Nephron (organoid): Measurements from ENCODE around the gene TMEM120B.
A peak's percentile ranks its signal among the peaks of the same experiment; 100 is the strongest.

ENCODE experiments used
- H3K27ac Mint-ChIP-seq, 3 experiments: 2 replicates each; pipeline ENCODE4 v1.8.0; 2020; ENCODE audit warnings: mixed read lengths in 3 of 3, mild to moderate bottlenecking in 2 of 3, moderate library complexity in 1 of 3
- H3K27me3 Mint-ChIP-seq: 2 replicates; pipeline ENCODE4 v1.8.0; 2021; ENCODE audit warnings: low read depth, mild to moderate bottlenecking, moderate library complexity, mixed read lengths
- H3K36me3 Mint-ChIP-seq: 2 replicates; pipeline ENCODE4 v1.8.0; 2020; ENCODE audit warnings: low read depth, mixed read lengths
- H3K4me1 Mint-ChIP-seq: 2 replicates; pipeline ENCODE4 v1.8.0; 2020; ENCODE audit warnings: mixed read lengths
- H3K4me3 Mint-ChIP-seq, 3 experiments: 2 replicates each; pipeline ENCODE4 v1.8.0; 2020; ENCODE audit warnings: mild to moderate bottlenecking in 3 of 3, mixed read lengths in 3 of 3, moderate library complexity in 2 of 3
- H3K9me3 Mint-ChIP-seq: 2 replicates; pipeline ENCODE4 v1.8.0; 2020; ENCODE audit warnings: mixed read lengths
- TF ChIP-seq, protein P1 (sequence below), 3 experiments: fragments of 200-600 bp; sonication (generic); IDR thresholded peaks; one replicate each; pipeline ENCODE4 v1.5.0; 2021; ENCODE audit warnings: antibody characterized with exemption in 3 of 3; ENCODE audit not compliant: unreplicated experiment in 3 of 3

Gene TMEM120B

DNA sequence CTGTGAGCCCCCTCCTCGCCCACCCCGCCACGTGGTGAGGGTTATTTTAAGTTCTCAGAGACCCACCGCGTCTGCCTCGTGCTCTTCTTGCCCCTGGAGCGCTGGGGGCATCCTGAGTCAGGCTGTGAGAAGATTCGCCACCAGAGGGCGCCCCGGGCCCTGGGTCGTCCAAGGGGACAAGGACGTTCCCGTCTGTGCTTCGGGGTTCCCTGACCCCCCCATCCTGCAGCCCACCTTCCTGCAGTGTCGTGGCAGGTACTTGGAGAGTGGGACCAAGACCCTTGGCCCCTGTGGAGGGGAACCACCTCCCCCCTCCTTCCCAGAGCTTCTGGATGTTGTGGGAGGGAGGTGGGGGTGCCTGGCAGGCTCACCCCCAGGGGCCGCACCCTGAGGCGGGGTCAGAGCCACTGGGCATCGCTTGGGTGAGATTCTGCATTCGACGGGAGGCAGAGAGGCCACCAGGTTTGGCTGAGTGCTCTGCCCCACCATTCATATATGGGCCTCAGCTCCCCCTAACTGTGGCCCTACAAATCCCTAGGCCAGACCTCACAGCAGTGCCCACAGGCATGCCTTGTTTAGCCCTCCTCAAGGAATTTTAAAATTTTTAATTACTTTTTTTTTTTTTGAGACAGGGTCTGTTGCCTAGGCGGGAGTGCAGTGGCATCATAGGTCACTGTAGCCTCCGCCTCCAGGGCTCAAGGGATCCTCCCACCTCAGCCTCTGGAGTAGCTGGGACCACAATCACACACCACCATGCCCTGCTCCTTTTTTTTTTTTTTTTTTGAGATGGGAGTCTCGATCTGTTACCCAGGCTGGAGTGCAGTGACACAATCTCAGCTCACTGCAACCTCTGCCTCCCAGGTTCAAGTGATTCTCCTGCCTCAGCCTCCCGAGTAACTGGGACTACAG is 63.9 kb downstream of the TMEM120B start:
- no peak overlapping the region for H3K4me3 Mint-ChIP-seq
- H3K36me3 Mint-ChIP-seq = peaks cover 5% of the 10 kb centered on the region
- no peaks in the 10 kb centered on the region for H3K27me3 Mint-ChIP-seq
- peaks cover 19% of the 10 kb centered on the region for H3K4me1 Mint-ChIP-seq
- H3K9me3 Mint-ChIP-seq = no peaks in the 10 kb centered on the region
- TF ChIP-seq, protein P1, sequence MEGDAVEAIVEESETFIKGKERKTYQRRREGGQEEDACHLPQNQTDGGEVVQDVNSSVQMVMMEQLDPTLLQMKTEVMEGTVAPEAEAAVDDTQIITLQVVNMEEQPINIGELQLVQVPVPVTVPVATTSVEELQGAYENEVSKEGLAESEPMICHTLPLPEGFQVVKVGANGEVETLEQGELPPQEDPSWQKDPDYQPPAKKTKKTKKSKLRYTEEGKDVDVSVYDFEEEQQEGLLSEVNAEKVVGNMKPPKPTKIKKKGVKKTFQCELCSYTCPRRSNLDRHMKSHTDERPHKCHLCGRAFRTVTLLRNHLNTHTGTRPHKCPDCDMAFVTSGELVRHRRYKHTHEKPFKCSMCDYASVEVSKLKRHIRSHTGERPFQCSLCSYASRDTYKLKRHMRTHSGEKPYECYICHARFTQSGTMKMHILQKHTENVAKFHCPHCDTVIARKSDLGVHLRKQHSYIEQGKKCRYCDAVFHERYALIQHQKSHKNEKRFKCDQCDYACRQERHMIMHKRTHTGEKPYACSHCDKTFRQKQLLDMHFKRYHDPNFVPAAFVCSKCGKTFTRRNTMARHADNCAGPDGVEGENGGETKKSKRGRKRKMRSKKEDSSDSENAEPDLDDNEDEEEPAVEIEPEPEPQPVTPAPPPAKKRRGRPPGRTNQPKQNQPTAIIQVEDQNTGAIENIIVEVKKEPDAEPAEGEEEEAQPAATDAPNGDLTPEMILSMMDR (IDR thresholded peaks at IDR 0.05; ENCODE audit: unreplicated experiment in 3 of 3) = peak; percentile 71 to 75 (median 72)
- H3K27ac Mint-ChIP-seq = no peak overlapping the region

DNA sequence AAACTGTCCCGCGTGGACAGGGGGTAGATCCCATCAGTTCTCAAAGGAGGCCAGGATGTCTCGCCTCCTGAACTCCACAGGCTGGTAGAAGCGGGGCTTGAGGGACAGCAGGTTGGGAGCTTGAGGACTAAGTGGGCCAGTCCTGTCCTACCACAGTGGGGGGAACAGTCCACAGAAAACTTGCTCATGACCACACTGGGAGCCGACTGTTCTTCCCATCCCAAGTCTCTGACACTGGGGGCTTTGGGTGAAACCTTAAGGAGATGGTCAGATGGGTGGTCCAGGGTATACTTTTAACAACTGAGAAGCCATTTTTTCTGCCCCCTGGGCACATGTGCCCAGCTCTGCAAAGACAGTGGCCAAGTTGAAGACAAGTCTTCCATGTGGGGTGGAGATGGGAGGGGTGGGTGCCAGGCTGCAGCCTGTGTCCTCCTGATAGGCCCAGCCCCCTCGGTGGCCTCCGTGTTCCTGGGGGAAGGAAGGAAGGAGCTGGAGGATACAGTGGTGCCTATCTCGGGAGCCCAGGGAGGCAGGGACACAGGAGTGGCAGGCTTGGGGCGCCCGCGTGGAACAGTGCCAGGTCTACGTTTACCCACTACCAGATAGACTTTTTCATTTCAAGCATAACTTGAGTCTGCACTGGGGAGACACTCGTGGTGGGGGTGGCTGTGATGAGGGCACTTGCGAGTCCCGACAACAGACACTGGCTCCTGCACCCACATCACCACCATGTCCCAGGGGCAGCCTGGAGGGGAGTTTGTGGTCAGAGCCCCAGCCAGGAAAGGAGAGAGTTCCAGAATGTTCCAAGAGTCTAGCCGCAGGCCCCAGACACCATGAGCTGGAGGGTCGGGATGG is 66.2 kb downstream of the TMEM120B start:
- Mint-ChIP-seq H3K9me3 (no peaks in the 10 kb centered on the region), H3K27me3 (no peaks in the 10 kb centered on the region), H3K4me1 (peaks cover 14% of the 10 kb centered on the region), H3K4me3 (no peak overlapping the region), H3K36me3 (peaks cover 5% of the 10 kb centered on the region), H3K27ac (no peak overlapping the region)
- TF ChIP-seq, protein P1 (IDR thresholded peaks at IDR 0.05; ENCODE audit: unreplicated experiment in 3 of 3) = no peak

DNA sequence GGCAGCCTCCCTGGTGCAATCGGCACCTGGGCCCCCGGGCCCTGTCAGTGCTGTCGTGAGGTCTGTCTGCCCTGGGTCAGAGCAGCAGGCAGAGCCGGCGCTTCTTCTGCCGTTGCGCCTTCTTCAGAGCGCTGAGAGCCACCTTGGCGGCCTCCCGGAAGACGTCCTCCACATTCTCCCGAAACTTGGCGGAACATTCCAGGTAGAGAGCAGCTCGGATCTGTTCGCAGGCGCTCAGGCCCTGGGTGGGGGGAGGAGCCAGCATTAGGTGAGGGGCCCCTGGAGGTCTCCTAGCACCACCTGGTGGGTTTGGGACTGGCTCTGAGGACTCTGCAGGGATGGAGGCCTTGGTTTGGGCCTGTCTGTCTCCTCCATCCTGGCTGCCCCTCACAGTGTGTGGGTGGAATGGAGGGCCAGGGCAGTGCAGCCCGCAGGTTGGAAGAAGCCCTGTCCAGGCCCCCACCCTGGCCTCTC is 66.9 kb downstream of the TMEM120B start:
- no peaks in the 10 kb centered on the region for H3K9me3 Mint-ChIP-seq
- TF ChIP-seq, protein P1 (IDR thresholded peaks at IDR 0.05; ENCODE audit: unreplicated experiment in 3 of 3) = no peak
- no peak overlapping the region for H3K27ac Mint-ChIP-seq
- peaks cover 17% of the 10 kb centered on the region for H3K4me1 Mint-ChIP-seq
- H3K4me3 Mint-ChIP-seq = no peak overlapping the region
- H3K36me3 Mint-ChIP-seq = peaks cover 5% of the 10 kb centered on the region
- H3K27me3 Mint-ChIP-seq = no peaks in the 10 kb centered on the region

DNA sequence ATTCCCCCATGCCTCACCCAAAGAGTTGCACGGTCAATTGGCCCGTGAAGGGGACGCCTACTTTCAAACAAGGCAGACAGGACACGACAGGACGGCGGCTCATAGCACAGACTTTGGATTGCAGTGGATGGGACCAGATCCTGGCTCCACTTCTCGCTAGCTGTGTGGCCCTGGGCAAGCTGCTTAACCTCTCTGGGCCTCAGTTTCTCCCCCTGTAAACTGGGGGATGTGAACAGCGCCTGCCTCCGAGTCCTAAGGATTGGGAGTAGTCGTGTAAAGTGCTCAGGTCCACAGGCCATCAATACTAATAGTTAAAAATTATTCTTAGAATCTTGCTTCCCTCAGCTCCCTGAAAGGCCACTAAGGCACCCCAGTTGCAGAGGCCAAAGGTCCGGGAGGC is 67.9 kb downstream of the TMEM120B start:
- Mint-ChIP-seq H3K4me3 (no peak overlapping the region), H3K27me3 (peaks cover 3% of the 10 kb centered on the region), H3K27ac (no peak overlapping the region), H3K36me3 (peaks cover 5% of the 10 kb centered on the region), H3K9me3 (no peaks in the 10 kb centered on the region), H3K4me1 (peaks cover 17% of the 10 kb centered on the region)
- TF ChIP-seq, protein P1 (IDR thresholded peaks at IDR 0.05; ENCODE audit: unreplicated experiment in 3 of 3) = no peak

DNA sequence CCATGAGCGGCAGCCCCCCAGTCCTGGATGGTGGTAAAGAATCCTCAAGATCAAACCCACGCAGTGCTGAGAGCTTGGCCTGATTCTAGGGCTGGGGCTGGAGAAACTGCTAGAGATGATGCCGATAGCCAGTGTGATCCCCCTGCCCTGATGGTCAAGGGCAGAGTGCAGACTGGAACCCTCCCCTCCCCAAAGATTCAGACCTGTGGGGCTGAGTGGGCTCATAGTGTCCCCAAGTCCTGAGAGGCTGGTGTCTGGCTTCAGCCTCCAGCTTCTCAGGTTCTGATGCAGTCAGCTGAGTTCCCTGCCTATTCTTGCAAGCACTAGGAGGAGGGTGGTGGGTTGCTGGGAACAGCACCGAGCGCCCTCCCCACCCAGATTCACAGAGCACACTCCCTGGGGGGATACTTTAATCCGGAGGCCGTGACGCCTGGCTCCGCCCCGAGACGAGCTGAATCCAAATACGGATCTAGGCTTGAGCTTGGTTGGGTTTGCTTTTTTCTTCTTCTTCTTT is 69.0 kb downstream of the TMEM120B start:
- Mint-ChIP-seq H3K27me3 (peaks cover 3% of the 10 kb centered on the region), H3K36me3 (peaks cover 5% of the 10 kb centered on the region), H3K4me3 (no peak overlapping the region), H3K9me3 (no peaks in the 10 kb centered on the region), H3K4me1 (peaks cover 17% of the 10 kb centered on the region), H3K27ac (peak overlapping the region; percentile 57 to 76 (median 75))
- TF ChIP-seq, protein P1 (IDR thresholded peaks at IDR 0.05; ENCODE audit: unreplicated experiment in 3 of 3) = no peak
